Large intestine (tissue), 3 donors: ENCODE results near the gene TMPRSS11F. TPM values are rescaled to one million over a fixed set of nuclear protein-coding genes. Genes with fewer than 3 reads are reported as not detected.

Source experiments
- DNase-seq, 2 donors: peaks; one replicate each; pipeline versions ENCODE4 v3.0.0 to v3.0.0-alpha.2; 2013
- H3K27ac ChIP-seq: one replicate; pipeline ENCODE4 v1.5.1; 2013; ENCODE audit warnings: low read length
- H3K27me3 ChIP-seq: 2 replicates; pipeline ENCODE4 v1.6.1; 2013; ENCODE audit warnings: low read length; ENCODE audit not compliant: control insufficient read depth, insufficient read depth
- H3K36me3 ChIP-seq: 2 replicates; pipeline ENCODE4 v1.6.1; 2013; ENCODE audit warnings: low read length; ENCODE audit not compliant: control insufficient read depth, insufficient read depth
- H3K4me1 ChIP-seq: one replicate; pipeline ENCODE4 v1.6.1; 2013; ENCODE audit warnings: low read length; ENCODE audit not compliant: control insufficient read depth, insufficient read depth
- H3K4me3 ChIP-seq: one replicate; pipeline ENCODE4 v1.5.1; 2013; ENCODE audit warnings: low read length
- H3K9me3 ChIP-seq: one replicate; pipeline ENCODE4 v1.6.1; 2013; ENCODE audit warnings: mild to moderate bottlenecking, low read depth, low read length, moderate library complexity; ENCODE audit not compliant: control insufficient read depth
- WGBS: methylation state at CpG from one replicate; pipeline ENCODE4 v1.1.5; 2013; ENCODE audit warnings: low lambda C conversion rate; ENCODE audit not compliant: insufficient coverage; 5-methylcytosine and 5-hydroxymethylcytosine counted together
- polyA plus RNA-seq: library from polyadenylated mRNA; unstranded; fragments of 120-200 nt; gene quantifications from one replicate; pipeline ENCODE4 v1.2.1, GENCODE V29; 2013

The TMPRSS11F gene
- polyA plus RNA-seq, 1 donor, result not detected

DNA sequence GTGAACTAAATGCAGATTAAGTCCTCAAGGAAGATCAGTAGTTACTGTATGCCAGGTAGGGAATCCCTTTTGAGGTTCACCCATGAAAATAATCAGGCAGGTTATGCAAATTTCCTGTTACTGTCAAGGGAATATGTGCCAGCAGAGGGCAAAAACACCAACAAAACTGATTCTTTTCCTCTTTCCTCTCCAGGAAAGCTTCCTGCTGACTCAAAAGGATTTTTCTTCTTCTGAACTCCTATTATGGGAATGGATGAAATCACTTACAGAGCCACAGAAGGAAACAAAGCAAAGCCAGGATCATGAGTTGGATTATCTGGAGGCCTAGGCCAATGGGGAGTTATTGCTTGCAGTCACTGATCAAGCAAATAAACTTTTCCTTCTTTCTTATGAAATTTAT, 49.7 kb downstream of the TMPRSS11F start:
- H3K27me3 ChIP-seq, result no peaks in the 10 kb centered on the region
- no peaks in the 10 kb centered on the region for H3K4me1 ChIP-seq
- no peak overlapping the region for H3K27ac ChIP-seq
- H3K9me3 ChIP-seq, result no peaks in the 10 kb centered on the region
- no peak for DNase-seq
- no peaks in the 10 kb centered on the region for H3K36me3 ChIP-seq
- H3K4me3 ChIP-seq, result no peak overlapping the region

DNA sequence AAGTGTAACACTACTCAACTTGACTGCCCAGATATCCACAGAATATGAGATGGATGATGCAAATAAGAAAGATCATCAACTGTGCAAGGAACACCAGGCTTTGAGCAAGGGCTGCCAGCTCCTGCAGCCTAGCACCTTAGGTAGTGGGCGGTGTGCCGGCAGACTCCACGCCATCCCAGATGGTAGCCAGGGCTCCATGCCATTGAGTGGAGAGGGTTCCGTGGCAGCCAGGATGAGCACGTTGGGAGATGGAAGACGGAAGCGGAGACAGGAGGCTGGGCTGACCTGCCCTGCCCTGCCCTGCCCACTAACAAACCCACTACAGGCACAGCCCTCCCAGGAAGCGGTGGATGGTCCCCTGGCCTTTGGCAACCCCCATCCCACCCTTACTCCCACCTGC, 51.9 kb downstream of the TMPRSS11F start:
- DNase-seq, result no peak

DNA sequence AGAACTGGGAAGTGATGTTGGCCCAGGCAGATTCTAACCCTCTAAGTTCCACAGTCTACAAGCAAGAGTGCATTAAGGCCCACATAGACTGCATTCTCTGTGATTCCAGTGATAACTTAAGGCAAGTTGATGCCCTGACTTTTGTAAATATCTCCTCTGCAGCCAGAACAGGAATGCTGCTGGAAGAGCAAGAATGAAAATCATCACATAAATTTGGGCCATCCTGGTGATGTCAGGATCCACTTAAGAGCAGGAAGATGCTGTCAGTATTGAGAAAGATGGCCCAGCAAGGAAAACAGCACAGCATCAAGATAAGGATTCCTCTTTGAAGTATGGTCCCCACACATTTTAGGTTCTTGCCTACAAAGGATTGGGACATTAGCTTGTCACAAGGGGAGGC, 52.4 kb downstream of the TMPRSS11F start:
- H3K4me3 ChIP-seq, result no peak overlapping the region
- no peaks in the 10 kb centered on the region for H3K27me3 ChIP-seq
- H3K27ac ChIP-seq, result no peak overlapping the region
- H3K36me3 ChIP-seq, result no peaks in the 10 kb centered on the region
- DNase-seq, result no peak
- H3K9me3 ChIP-seq, result no peaks in the 10 kb centered on the region
- no peaks in the 10 kb centered on the region for H3K4me1 ChIP-seq

More for the DNA sequence above, 51.9 kb downstream of the TMPRSS11F start:
- H3K9me3 ChIP-seq, result no peaks in the 10 kb centered on the region
- H3K4me3 ChIP-seq, result no peak overlapping the region
- no peak overlapping the region for H3K27ac ChIP-seq
- no peaks in the 10 kb centered on the region for H3K36me3 ChIP-seq
- WGBS, result no CpG with 5 or more reads among the region's 8 CpGs
- no peaks in the 10 kb centered on the region for H3K27me3 ChIP-seq
- H3K4me1 ChIP-seq, result no peaks in the 10 kb centered on the region

DNA sequence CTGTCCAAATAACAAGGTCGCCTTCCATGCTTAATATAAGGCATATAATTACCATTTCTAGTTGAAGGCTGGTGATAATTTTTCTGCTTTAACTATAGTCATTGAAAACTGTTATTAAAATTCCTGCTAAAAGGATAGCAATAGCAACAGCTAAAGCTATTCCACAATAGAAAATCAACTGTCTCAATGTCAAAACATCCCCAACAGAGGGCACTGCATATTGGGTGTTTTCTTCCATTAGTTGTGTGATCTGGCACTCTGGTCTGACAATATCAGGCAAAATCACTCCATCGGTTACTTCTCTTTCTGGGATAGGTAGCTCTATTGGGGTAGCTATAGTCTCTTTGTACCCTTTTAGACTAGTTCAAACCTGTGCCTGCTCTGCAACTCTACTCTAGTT, 53.5 kb downstream of the TMPRSS11F start:
- no peaks in the 10 kb centered on the region for H3K9me3 ChIP-seq
- DNase-seq, result no peak
- no peaks in the 10 kb centered on the region for H3K4me1 ChIP-seq
- WGBS, result no CpG with 5 or more reads among the region's 2 CpGs
- H3K27ac ChIP-seq, result no peak overlapping the region
- H3K27me3 ChIP-seq, result no peaks in the 10 kb centered on the region
- H3K4me3 ChIP-seq, result no peak overlapping the region
- H3K36me3 ChIP-seq, result no peaks in the 10 kb centered on the region

DNA sequence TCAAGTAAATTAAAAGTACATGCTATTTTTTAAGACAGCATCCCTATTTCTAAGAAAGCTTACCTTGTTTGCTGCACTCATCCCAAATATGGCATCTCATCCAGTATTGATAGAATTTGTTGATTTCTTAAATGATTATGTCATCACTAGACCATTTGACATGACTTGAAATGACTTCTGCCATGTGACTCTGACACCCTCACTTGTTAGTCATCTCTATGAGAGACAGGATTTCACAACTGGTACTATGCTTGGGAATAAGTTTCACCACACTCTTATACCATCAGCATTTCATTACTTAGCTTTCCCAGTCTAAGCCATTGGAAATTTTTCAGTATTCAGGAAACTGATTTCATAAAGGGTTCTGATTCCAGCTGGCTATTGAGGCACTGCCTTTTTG, 55.3 kb downstream of the TMPRSS11F start:
- DNase-seq, result peak; percentile 5 to 25
- Histone ChIP-seq H3K4me1 (no peaks in the 10 kb centered on the region), H3K9me3 (no peaks in the 10 kb centered on the region), H3K27ac (no peak overlapping the region), H3K4me3 (no peak overlapping the region), H3K36me3 (no peaks in the 10 kb centered on the region), H3K27me3 (no peaks in the 10 kb centered on the region)

DNA sequence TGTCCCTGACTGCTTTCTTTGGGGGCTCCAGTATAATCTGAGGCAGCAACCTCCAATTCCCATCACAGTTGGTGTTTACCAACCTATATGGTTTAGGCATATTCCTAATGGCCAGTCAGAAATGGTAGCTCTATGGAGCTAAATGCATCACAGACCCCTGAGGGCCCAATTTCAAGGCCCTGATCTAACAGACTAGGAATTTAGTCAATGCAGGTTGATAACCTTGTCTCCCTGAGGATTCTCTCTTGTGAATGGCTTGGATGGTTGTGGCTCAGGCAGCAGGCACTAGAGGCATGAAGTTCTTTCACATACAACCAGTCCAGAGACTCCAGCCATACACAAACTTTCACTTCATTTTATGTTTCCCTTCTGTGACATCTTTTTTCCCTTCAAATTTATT, 59.4 kb downstream of the TMPRSS11F start:
- no peak overlapping the region for H3K4me3 ChIP-seq
- DNase-seq, result no peak
- no peaks in the 10 kb centered on the region for H3K36me3 ChIP-seq
- no peaks in the 10 kb centered on the region for H3K4me1 ChIP-seq
- H3K27me3 ChIP-seq, result no peaks in the 10 kb centered on the region
- H3K27ac ChIP-seq, result no peak overlapping the region
- no peaks in the 10 kb centered on the region for H3K9me3 ChIP-seq

DNA sequence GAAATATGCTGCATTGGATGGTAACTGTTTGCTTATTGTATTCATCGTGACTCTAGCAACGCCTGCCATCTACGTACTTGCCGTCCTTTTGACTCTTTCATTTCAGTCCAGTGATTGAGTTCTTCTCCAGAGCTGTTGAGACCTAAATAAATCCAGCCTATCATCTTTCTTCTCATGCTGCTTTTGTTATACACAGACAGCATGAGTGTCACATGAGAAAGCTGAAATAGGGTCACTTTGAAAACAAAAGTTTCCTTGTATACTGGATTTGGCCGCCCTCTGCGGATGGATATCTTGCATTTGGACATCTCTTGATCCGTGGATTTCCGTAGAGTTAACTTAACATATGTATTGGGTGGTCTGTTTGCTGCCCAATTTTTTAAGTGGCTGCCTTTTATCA, 67.2 kb downstream of the TMPRSS11F start:
- no peak overlapping the region for H3K4me3 ChIP-seq
- WGBS, result 88% methylated on average over 4 of the region's 8 CpGs

DNA sequence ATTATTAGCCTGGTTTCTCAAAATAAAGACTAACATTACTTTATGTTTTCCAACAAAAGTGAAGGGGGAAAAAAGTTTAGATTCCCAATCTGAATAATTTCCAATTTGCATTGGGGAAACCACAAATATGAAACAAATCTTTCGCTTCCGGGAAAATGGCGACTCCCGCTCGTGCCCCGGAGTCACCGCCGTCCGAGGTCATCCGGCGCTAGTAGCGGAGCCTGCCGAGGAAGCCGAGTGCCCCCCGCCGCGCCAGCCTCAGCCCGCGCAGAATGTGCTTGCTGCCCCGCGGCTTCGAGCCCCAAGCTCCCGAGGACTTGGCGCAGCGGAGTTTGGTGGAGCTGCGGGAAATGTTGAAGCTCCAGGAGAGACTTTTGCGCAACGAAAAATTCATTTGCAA, 91.4 kb downstream of the TMPRSS11F start:
- H3K27me3 ChIP-seq, result no peaks in the 10 kb centered on the region
- peaks cover 3% of the 10 kb centered on the region for H3K9me3 ChIP-seq
- no CpG with 5 or more reads among the region's 28 CpGs for WGBS

More for the DNA sequence above, 67.2 kb downstream of the TMPRSS11F start:
- no peaks in the 10 kb centered on the region for H3K4me1 ChIP-seq
- H3K9me3 ChIP-seq, result no peaks in the 10 kb centered on the region
- H3K36me3 ChIP-seq, result no peaks in the 10 kb centered on the region
- no peaks in the 10 kb centered on the region for H3K27me3 ChIP-seq
- no peak overlapping the region for H3K27ac ChIP-seq
- DNase-seq, result no peak

DNA sequence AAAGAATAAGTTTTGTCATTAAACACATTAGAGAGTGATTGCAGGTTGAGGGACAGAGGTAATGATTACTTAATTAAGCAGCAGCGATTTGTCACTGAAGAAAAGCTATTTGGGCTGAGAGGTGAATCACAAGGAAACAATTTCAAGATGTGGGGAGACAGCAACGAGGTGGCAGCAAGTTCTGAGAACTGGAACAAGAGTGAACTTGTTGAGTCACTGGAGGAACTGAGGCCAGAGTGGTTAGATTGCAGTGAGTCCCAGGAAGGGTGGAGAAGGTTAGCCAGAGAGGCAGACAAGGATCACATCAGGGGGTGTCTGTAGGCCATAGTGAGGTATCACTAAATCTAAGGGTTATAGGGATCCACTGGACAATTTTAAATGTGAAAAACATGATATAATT, 108.5 kb downstream of the TMPRSS11F start:
- Histone ChIP-seq H3K9me3 (no peaks in the 10 kb centered on the region), H3K4me3 (no peak overlapping the region), H3K27me3 (no peaks in the 10 kb centered on the region), H3K36me3 (no peaks in the 10 kb centered on the region), H3K4me1 (no peaks in the 10 kb centered on the region), H3K27ac (no peak overlapping the region)
- no CpG with 5 or more reads among the region's 2 CpGs for WGBS
- DNase-seq, result no peak

More for the DNA sequence above, 91.4 kb downstream of the TMPRSS11F start:
- Histone ChIP-seq H3K4me1 (no peaks in the 10 kb centered on the region), H3K4me3 (no peak overlapping the region), H3K36me3 (no peaks in the 10 kb centered on the region), H3K27ac (no peak overlapping the region)
- DNase-seq, result no peak

DNA sequence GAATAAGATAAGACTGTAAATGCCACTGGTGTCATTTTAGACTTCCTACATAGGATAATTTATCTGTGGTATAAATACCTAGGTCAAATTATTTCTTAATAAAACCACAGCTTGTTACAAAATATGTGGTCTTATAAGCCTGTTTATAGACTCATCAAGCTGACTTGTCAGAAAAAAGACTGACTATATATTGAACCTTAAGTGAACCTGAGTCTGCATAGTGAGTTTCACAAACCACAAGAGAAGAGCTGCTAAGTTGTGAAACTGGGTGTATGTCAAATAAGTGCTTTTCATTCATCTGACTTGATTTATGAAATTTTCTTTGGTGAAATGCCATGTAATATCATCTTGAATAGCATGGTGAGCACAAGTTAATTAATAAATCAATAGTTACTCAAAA, 118.0 kb downstream of the TMPRSS11F start:
- Histone ChIP-seq H3K4me3 (no peak overlapping the region), H3K9me3 (no peaks in the 10 kb centered on the region), H3K36me3 (no peaks in the 10 kb centered on the region), H3K27me3 (no peaks in the 10 kb centered on the region), H3K4me1 (no peaks in the 10 kb centered on the region), H3K27ac (no peak overlapping the region)
- no peak for DNase-seq
